HEK293T (cell line): ENCODE results near the gene ZSWIM7.

Source experiments
- ARNT ChIP-seq: fragments of 450-650 bp; IDR thresholded peaks from 2 replicates; pipeline ENCODE4 v1.6.1; 2017; ENCODE audit warnings: mild to moderate bottlenecking
- BHLHE40 ChIP-seq: fragments of 450-650 bp; IDR thresholded peaks from 2 replicates; pipeline ENCODE4 v1.6.1; 2016; ENCODE audit warnings: mild to moderate bottlenecking, moderate library complexity, borderline replicate concordance
- CTBP1 ChIP-seq: fragments of 450-650 bp; IDR thresholded peaks from 2 replicates; pipeline ENCODE4 v1.6.1; 2016; ENCODE audit warnings: borderline replicate concordance
- ELF4 ChIP-seq: fragments of 450-650 bp; IDR thresholded peaks from 2 replicates; pipeline ENCODE4 v1.6.1; 2017; ENCODE audit warnings: antibody characterized with exemption
- FOXA1 ChIP-seq: fragments of 450-650 bp; IDR thresholded peaks from 2 replicates; pipeline ENCODE4 v1.6.1; 2016; ENCODE audit warnings: mild to moderate bottlenecking
- FOXK2 ChIP-seq: fragments of 450-650 bp; IDR thresholded peaks from 2 replicates; pipeline ENCODE4 v1.6.1; 2016; ENCODE audit warnings: mild to moderate bottlenecking
- FOXM1 ChIP-seq: fragments of 450-650 bp; IDR thresholded peaks from 2 replicates; pipeline ENCODE4 v1.6.1; 2017; ENCODE audit warnings: mild to moderate bottlenecking, borderline replicate concordance
- HDGF ChIP-seq: fragments of 450-650 bp; IDR thresholded peaks from 2 replicates; pipeline ENCODE4 v1.6.1; 2017; ENCODE audit warnings: antibody characterized with exemption, borderline replicate concordance
- L3MBTL2 ChIP-seq: fragments of 450-650 bp; conservative IDR thresholded peaks from 2 replicates; pipeline ENCODE4 v1.6.1; 2016; ENCODE audit warnings: mild to moderate bottlenecking
- SP1 ChIP-seq: fragments of 450-650 bp; IDR thresholded peaks from 2 replicates; pipeline ENCODE4 v1.6.1; 2017
- SUZ12 ChIP-seq: fragments of 450-650 bp; IDR thresholded peaks from 2 replicates; pipeline ENCODE4 v1.6.1; 2016; ENCODE audit warnings: mild to moderate bottlenecking
- TARDBP ChIP-seq: fragments of 450-650 bp; IDR thresholded peaks from 2 replicates; pipeline ENCODE4 v1.6.1; 2016
- ZNF384 ChIP-seq: fragments of 450-650 bp; IDR thresholded peaks from 2 replicates; pipeline ENCODE4 v1.6.1; 2016
- TF ChIP-seq, protein P1 (sequence below): fragments of 450-650 bp; IDR thresholded peaks from 2 replicates; pipeline ENCODE4 v1.6.1; 2016

DNA sequence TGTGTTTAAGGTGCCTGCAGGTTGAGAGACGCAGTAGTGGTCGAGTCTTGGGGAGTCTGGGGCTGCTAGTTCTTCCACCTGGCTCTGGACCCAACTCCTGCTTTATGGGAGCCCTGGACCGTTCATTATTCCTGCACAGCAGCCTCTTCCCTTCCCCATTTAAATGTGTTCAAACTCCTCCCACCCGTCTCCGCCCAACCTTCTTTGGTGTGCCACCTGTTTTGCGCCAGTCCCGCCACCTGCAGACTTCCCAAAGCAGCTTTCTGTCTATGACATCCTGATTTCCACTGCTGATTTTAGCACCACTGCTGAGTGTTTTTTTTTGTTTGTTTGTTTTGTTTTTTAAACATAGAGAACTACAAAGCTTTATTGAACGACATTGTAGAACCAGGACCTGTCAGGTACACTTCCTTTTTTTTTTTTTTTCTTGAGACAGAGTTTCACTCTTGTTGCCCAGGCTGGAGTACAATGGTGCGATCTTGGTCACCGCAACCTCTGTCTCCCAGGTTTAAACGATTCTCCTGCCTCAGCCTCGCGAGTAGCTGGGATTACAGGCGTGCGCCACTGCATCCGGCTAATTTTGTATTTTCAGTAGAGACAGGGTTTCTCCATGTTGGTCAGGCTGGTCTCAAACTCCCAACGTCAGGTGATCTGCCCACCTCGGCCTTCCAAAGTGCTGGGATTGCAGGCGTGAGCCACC lies 41.7 kb downstream of the ZSWIM7 start:
- TF ChIP-seq SUZ12 = no peak
- TF ChIP-seq CTBP1 = no peak
- TF ChIP-seq ARNT = no peak
- no peak for TF ChIP-seq FOXA1
- TF ChIP-seq FOXM1 = no peak
- no peak for TF ChIP-seq FOXK2
- TF ChIP-seq, protein P1, sequence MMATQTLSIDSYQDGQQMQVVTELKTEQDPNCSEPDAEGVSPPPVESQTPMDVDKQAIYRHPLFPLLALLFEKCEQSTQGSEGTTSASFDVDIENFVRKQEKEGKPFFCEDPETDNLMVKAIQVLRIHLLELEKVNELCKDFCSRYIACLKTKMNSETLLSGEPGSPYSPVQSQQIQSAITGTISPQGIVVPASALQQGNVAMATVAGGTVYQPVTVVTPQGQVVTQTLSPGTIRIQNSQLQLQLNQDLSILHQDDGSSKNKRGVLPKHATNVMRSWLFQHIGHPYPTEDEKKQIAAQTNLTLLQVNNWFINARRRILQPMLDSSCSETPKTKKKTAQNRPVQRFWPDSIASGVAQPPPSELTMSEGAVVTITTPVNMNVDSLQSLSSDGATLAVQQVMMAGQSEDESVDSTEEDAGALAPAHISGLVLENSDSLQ = no peak
- TF ChIP-seq BHLHE40 = no peak
- no peak for TF ChIP-seq TARDBP
- TF ChIP-seq HDGF = no peak
- TF ChIP-seq ELF4 = no peak
- no peak for TF ChIP-seq SP1
- TF ChIP-seq ZNF384 = no peak
- no peak for TF ChIP-seq L3MBTL2
